ENCODE data around the gene AFAP1L1. TPM values are rescaled to one million over a fixed set of nuclear protein-coding genes. Genes with fewer than 3 reads are reported as not detected.

The AFAP1L1 gene
- total and polyA plus RNA-seq, 10 of the 15 experiments (the other 5 are each of a cell fraction or from before 2014, with no cell fraction given): 0.11 TPM; not detected in 9

GRCh38 chr5:149298163-149298562 is 26.5 kb downstream of the AFAP1L1 start (continued):
- TF ChIP-seq ZZZ3 (IDR thresholded peaks at IDR 0.05; ENCODE audit: control insufficient read depth, insufficient read length, low read depth) (no peak), MTA3 (IDR thresholded peaks at IDR 0.05; ENCODE audit: borderline replicate concordance, low read length) (no peak), GABPA (IDR thresholded peaks at IDR 0.05; ENCODE audit: low read depth) (no peak)

GRCh38 chr5:149298842-149299404 is 27.3 kb downstream of the AFAP1L1 start:
- H3K79me2 ChIP-seq (ENCODE audit: control insufficient read depth, insufficient read depth, low read length): no peaks in the 10 kb centered on the region
- BruUV-seq (replicated peaks): no TSS peak
- H3K27ac ChIP-seq (ENCODE audit: control insufficient read depth, insufficient read depth): no peak overlapping the region
- no peaks in the 10 kb centered on the region for H3K36me3 ChIP-seq (ENCODE audit: control insufficient read depth in 2 of 2, insufficient read depth in 2 of 2, low read length in 1 of 2)
- RAD21 ChIA-PET (ENCODE audit: unreplicated experiment): no interaction called here
- H3K27me3 ChIP-seq (replicated peaks in 1 of 2; ENCODE audit: control insufficient read depth in 2 of 2, insufficient read depth in 2 of 2, low read length in 1 of 2): peaks cover 0 to 4% of the 10 kb centered on the region in 2 experiments; a peak in 2 of 4 replicates
- H3K4me3 ChIP-seq: no peak overlapping the region
- no peak for DNase-seq (ENCODE audit: low read depth, low spot score)
- H4K20me1 ChIP-seq (ENCODE audit: control insufficient read depth, insufficient read depth): no peaks in the 10 kb centered on the region
- no peak overlapping the region for H3K9ac ChIP-seq (ENCODE audit: control insufficient read depth, insufficient read depth, low read length)
- H3K4me1 ChIP-seq (ENCODE audit: control insufficient read depth, insufficient read depth, low read length): peaks cover 12% of the 10 kb centered on the region
- H2AFZ ChIP-seq (ENCODE audit: control insufficient read depth, low read depth, low read length): no peak overlapping the region
- no peak for ATAC-seq
- POLR2A ChIA-PET: interaction anchor here (1.2 kb wide), 1 partner anchor 9 kb away, joined by 4 read pairs; no protein-coding TSS in a partner anchor
- 13% methylated on average over 11 of the region's 11 CpGs for WGBS (ENCODE audit: insufficient coverage, insufficient replicate concordance, low lambda C conversion rate, missing lambda C conversion rate)
- no peak for TF ChIP-seq HCFC1 (IDR thresholded peaks at IDR 0.05; ENCODE audit: low read length)
- TF ChIP-seq CHD2 (IDR thresholded peaks at IDR 0.05; ENCODE audit: borderline replicate concordance, low read depth, low read length): no peak
- TF ChIP-seq, protein P1, sequence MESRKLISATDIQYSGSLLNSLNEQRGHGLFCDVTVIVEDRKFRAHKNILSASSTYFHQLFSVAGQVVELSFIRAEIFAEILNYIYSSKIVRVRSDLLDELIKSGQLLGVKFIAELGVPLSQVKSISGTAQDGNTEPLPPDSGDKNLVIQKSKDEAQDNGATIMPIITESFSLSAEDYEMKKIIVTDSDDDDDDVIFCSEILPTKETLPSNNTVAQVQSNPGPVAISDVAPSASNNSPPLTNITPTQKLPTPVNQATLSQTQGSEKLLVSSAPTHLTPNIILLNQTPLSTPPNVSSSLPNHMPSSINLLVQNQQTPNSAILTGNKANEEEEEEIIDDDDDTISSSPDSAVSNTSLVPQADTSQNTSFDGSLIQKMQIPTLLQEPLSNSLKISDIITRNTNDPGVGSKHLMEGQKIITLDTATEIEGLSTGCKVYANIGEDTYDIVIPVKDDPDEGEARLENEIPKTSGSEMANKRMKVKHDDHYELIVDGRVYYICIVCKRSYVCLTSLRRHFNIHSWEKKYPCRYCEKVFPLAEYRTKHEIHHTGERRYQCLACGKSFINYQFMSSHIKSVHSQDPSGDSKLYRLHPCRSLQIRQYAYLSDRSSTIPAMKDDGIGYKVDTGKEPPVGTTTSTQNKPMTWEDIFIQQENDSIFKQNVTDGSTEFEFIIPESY (IDR thresholded peaks at IDR 0.05): no peak
- no peak for TF ChIP-seq MYC (IDR thresholded peaks at IDR 0.05; ENCODE audit: insufficient read depth, insufficient read length, insufficient replicate concordance, low read length, severe bottlenecking)
- no peak for TF ChIP-seq SREBF2 (IDR thresholded peaks at IDR 0.05; ENCODE audit: low read length)
- no peak for TF ChIP-seq ZNF592 (IDR thresholded peaks at IDR 0.05)
- TF ChIP-seq LARP7 (IDR thresholded peaks at IDR 0.05): no peak
- no peak for TF ChIP-seq CHD1 (IDR thresholded peaks at IDR 0.05; ENCODE audit: low read depth, low read length)
- no peak for TF ChIP-seq KLF5 (IDR thresholded peaks at IDR 0.05; ENCODE audit: partially characterized antibody)
- no peak for TF ChIP-seq TBL1XR1 (IDR thresholded peaks at IDR 0.05; ENCODE audit: low read depth, low read length)
- no peaks in the 10 kb centered on the region for H3K9me3 ChIP-seq (replicated peaks; ENCODE audit: control insufficient read depth, insufficient read depth, low read length)
- SMC1A ChIA-PET (ENCODE audit: uncharacterized antibody, unreplicated experiment): no interaction called here
- FAIRE-seq: no peak
- in situ Hi-C loops (cut with MboI): no loop called here
- H3K4me2 ChIP-seq (ENCODE audit: control insufficient read depth, insufficient read depth): no peak overlapping the region
- CTCF ChIA-PET: interaction anchor here (0.6 kb wide), 1 partner anchor 162 kb away, joined by 3 read pairs; no protein-coding TSS in a partner anchor
- intact Hi-C loops (cut with micrococcal nuclease; ENCODE audit: unreplicated experiment): no loop called here

All from GM12878 (cell line).